A673 (cell line): ENCODE data around the gene FAM98A. TPM values are rescaled to one million over a fixed set of nuclear protein-coding genes. Genes with fewer than 3 reads are reported as not detected.

Source experiments
- BruUV-seq: library from RNA; stranded (reverse); fragments of 400-500 nt; replicated peaks from 2 replicates; lab custom pipeline; 2021; lab: Mats Ljungman, UMichigan
- CTCF ChIA-PET: fragments of 300-600 bp; sonication (Branson Sonifier 250); formaldehyde crosslinking; loops from one replicate; lab custom pipeline; 2022; ENCODE audit warnings: antibody characterized with exemption; lab: Charles Lee
- POLR2A ChIA-PET: fragments of 300-600 bp; sonication (Branson Sonifier 250); formaldehyde crosslinking; loops from one replicate; lab custom pipeline; 2022; ENCODE audit warnings: antibody characterized with exemption; ENCODE audit not compliant: low non-redundant PET; lab: Charles Lee
- DNase-seq: peaks from one replicate; pipeline ENCODE4 v3.0.0-alpha.2; 2015; ENCODE audit warnings: low spot score
- H3K27ac ChIP-seq: fragments of 200-600 bp; sonication (generic); 2 replicates; pipeline ENCODE4 v1.5.1; 2016; ENCODE audit warnings: mixed run types, low read depth, mild to moderate bottlenecking, mixed read lengths, antibody characterized with exemption, low read length; ENCODE audit not compliant: poor library complexity, severe bottlenecking
- H3K27me3 ChIP-seq: fragments of 200-600 bp; sonication (generic); replicated peaks from 2 replicates; pipeline ENCODE4 v1.6.1; 2017; ENCODE audit warnings: mixed run types, low read depth, mild to moderate bottlenecking, mixed read lengths, antibody characterized with exemption, low read length; ENCODE audit not compliant: insufficient read depth, poor library complexity
- H3K36me3 ChIP-seq: fragments of 200-600 bp; sonication (generic); 2 replicates; pipeline ENCODE4 v1.6.1; 2016; ENCODE audit warnings: mixed run types, mild to moderate bottlenecking, mixed read lengths, antibody characterized with exemption, low read length; ENCODE audit not compliant: insufficient read depth, poor library complexity, severe bottlenecking
- H3K4me1 ChIP-seq: fragments of 200-600 bp; sonication (generic); 2 replicates; pipeline ENCODE4 v1.6.1; 2017; ENCODE audit warnings: mixed run types, mild to moderate bottlenecking, mixed read lengths, antibody characterized with exemption, low read length; ENCODE audit not compliant: insufficient read depth, poor library complexity, severe bottlenecking
- H3K4me3 ChIP-seq: fragments of 200-600 bp; sonication (generic); 2 replicates; pipeline ENCODE4 v1.5.1; 2016; ENCODE audit warnings: low read depth, mixed run types, mild to moderate bottlenecking, mixed read lengths, low read length; ENCODE audit not compliant: poor library complexity, severe bottlenecking
- H3K9me3 ChIP-seq: fragments of 200-600 bp; sonication (generic); 2 replicates; pipeline ENCODE4 v1.6.1; 2016; ENCODE audit warnings: mixed run types, low read depth, mild to moderate bottlenecking, mixed read lengths, antibody characterized with exemption, low read length; ENCODE audit not compliant: poor library complexity, severe bottlenecking
- EZH2 ChIP-seq: fragments of 200-600 bp; sonication (generic); IDR thresholded peaks from 2 replicates; pipeline ENCODE4 v1.6.1; 2017; ENCODE audit warnings: borderline replicate concordance, low read depth, mild to moderate bottlenecking, mixed read lengths, antibody characterized with exemption, low read length; ENCODE audit not compliant: poor library complexity, severe bottlenecking
- intact Hi-C: fragments of 100-400 bp; cut with micrococcal nuclease; formaldehyde crosslinking; loops from one replicate; pipeline ENCODE4 v1.10.0; 2022; ENCODE audit not compliant: unreplicated experiment
- total RNA-seq: library from RNA; stranded (reverse); gene quantifications from 2 replicates; pipeline ENCODE4 v1.2.3, GENCODE V29; 2021
- TF ChIP-seq, protein P1 (sequence below): fragments of 300-800, 200-600 bp; sonication (generic); conservative IDR thresholded peaks from 2 replicates; pipeline ENCODE4 v1.5.1; 2017; ENCODE audit warnings: low read depth, mild to moderate bottlenecking, antibody characterized with exemption, low read length, moderate library complexity, mixed read lengths

FAM98A gene
- total RNA-seq, 1 experiment from 2014 or later: 64.7 TPM

DNA sequence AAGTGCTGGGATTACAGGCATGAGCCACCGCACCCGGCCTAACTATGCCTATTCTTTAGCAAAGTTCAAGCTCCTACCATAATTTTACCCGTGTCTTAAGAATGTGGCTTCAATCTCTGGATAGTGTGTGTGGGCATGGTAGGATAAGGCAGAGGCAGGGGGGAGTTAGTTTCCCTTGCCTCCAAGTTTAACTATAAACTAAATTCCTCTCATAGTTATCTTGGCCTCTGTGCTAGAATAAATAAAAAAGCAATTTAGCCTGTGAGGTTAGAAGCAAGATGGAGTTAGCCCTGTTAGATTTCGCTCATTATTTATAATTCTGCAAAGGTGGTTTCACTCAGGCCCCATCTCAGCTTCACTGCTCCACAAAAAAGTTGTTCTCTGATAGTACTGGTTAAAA, 7.0 kb upstream of the FAM98A start:
- no peak overlapping the region for H3K4me3 ChIP-seq
- H3K4me1 ChIP-seq: no peaks in the 10 kb centered on the region
- no peaks in the 10 kb centered on the region for H3K27me3 ChIP-seq
- intact Hi-C loops: no loop called here
- no peak for TF ChIP-seq EZH2
- TF ChIP-seq, protein P1, sequence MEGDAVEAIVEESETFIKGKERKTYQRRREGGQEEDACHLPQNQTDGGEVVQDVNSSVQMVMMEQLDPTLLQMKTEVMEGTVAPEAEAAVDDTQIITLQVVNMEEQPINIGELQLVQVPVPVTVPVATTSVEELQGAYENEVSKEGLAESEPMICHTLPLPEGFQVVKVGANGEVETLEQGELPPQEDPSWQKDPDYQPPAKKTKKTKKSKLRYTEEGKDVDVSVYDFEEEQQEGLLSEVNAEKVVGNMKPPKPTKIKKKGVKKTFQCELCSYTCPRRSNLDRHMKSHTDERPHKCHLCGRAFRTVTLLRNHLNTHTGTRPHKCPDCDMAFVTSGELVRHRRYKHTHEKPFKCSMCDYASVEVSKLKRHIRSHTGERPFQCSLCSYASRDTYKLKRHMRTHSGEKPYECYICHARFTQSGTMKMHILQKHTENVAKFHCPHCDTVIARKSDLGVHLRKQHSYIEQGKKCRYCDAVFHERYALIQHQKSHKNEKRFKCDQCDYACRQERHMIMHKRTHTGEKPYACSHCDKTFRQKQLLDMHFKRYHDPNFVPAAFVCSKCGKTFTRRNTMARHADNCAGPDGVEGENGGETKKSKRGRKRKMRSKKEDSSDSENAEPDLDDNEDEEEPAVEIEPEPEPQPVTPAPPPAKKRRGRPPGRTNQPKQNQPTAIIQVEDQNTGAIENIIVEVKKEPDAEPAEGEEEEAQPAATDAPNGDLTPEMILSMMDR: no peak
- ChIA-PET POLR2A (no interaction called here), CTCF (no interaction called here)
- no peaks in the 10 kb centered on the region for H3K9me3 ChIP-seq
- no peak for DNase-seq
- H3K27ac ChIP-seq: no peak overlapping the region
- no peaks in the 10 kb centered on the region for H3K36me3 ChIP-seq
- BruUV-seq: no TSS peak

DNA sequence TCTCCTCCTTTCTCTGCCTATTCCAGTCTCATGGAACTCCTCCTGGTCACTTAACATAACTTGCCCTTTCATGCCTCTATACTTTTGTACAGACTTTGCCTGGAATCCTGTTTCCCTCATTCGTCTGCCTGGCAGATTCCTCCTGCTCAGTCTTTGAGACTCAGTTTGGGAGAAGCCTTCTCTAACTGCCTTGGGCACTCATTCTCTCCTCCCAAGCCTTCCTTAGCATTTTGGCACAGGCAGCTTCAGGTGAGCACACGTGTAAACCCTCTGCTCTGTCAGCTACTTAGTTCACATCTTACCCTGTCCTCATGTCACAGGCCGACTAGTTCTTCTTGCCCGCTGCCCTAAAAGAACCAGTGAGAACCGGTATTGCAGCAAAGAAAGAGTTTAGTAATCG, 6.0 kb upstream of the FAM98A start:
- POLR2A ChIA-PET: no interaction called here
- intact Hi-C loops: no loop called here
- no TSS peak for BruUV-seq
- DNase-seq: no peak
- no peak for TF ChIP-seq EZH2
- TF ChIP-seq, protein P1: no peak
- no peaks in the 10 kb centered on the region for H3K4me1 ChIP-seq
- CTCF ChIA-PET: no interaction called here
- H3K9me3 ChIP-seq: no peaks in the 10 kb centered on the region
- H3K27ac ChIP-seq: no peak overlapping the region
- no peaks in the 10 kb centered on the region for H3K27me3 ChIP-seq
- H3K36me3 ChIP-seq: no peaks in the 10 kb centered on the region
- no peak overlapping the region for H3K4me3 ChIP-seq

DNA sequence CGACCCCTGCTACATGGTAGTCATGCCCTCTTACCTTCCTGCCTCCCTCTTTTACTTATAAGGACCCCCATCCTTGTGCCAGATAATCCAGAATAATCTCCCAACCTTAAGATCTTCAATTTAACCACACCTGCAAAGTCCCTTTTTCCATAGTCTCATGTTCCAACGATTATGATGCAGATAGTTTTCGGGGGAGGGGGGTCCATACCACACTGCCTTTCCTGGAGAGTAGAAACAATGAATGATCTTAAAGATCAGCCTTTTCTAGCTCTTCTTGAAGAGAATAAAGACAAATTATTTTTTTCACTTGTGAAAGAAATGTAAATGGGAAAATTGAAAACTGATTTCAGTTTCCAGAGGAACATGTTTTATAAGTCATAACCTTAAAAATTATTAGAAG, 4.3 kb upstream of the FAM98A start:
- Histone ChIP-seq H3K36me3 (no peaks in the 10 kb centered on the region), H3K9me3 (no peaks in the 10 kb centered on the region), H3K27me3 (no peaks in the 10 kb centered on the region), H3K4me1 (no peaks in the 10 kb centered on the region), H3K4me3 (no peak overlapping the region), H3K27ac (no peak overlapping the region)
- intact Hi-C loops: no loop called here
- POLR2A ChIA-PET: no interaction called here
- no peak for DNase-seq
- CTCF ChIA-PET: no interaction called here
- no TSS peak for BruUV-seq
- TF ChIP-seq, protein P1: no peak
- TF ChIP-seq EZH2: no peak
